HG03045 (cell line): Measurements from ENCODE around the gene EFTUD2.
"Not testable (repeated sequence)": the region's sequence is repeated elsewhere in the genome, so short reads cannot be mapped to it uniquely, and the experiment has no call there.

Experiments
- ATAC-seq: cut with Tn5 transposase; IDR thresholded peaks from one replicate; pipeline ENCODE4 v1.9.1; 2021; ENCODE audit warnings: mild to moderate bottlenecking, moderate library complexity; ENCODE audit not compliant: unreplicated experiment

EFTUD2 gene

GRCh38 chr17:44850025-44850424 lies 49.2 kb downstream of the EFTUD2 start:
- ATAC-seq = no peak

GRCh38 chr17:44848961-44849489 lies 50.2 kb downstream of the EFTUD2 start:
- ATAC-seq = no peak

- no peak for ATAC-seq
Measured at GRCh38 chr17:44848257-44848795, 50.9 kb downstream of the EFTUD2 start.

- no peak for ATAC-seq
Measured at GRCh38 chr17:44847586-44847985, 51.7 kb downstream of the EFTUD2 start, which contains the start of gene HIGD1B. HIGD1B (plus strand) TSS chr17:44847883; CDS start chr17:44848153, 270 bp downstream.

- no peak for ATAC-seq
Measured at GRCh38 chr17:44846206-44846605, 53.0 kb downstream of the EFTUD2 start.

- no peak for ATAC-seq
Measured at GRCh38 chr17:44844390-44844830, 54.8 kb downstream of the EFTUD2 start.

- ATAC-seq = no peak
Measured at GRCh38 chr17:44842748-44843147, 56.5 kb downstream of the EFTUD2 start.

- ATAC-seq = no peak
Measured at GRCh38 chr17:44840936-44841335, 58.3 kb downstream of the EFTUD2 start.

GRCh38 chr17:44840274-44840673 lies 59.0 kb downstream of the EFTUD2 start:
- ATAC-seq = no peak

GRCh38 chr17:44837196-44837595 lies 62.0 kb downstream of the EFTUD2 start:
- no peak for ATAC-seq

- ATAC-seq = no peak
Measured at GRCh38 chr17:44832805-44833204, 66.4 kb downstream of the EFTUD2 start.

GRCh38 chr17:44831371-44831770 lies 67.9 kb downstream of the EFTUD2 start:
- no peak for ATAC-seq

- no peak for ATAC-seq
Measured at GRCh38 chr17:44830359-44831288, 68.6 kb downstream of the EFTUD2 start.

- no peak for ATAC-seq
Measured at GRCh38 chr17:44829523-44830358, 69.5 kb downstream of the EFTUD2 start, which contains the start of gene GJC1. GJC1 (minus strand) TSS chr17:44830287; CDS start chr17:44805817, 24,470 bp downstream.

- ATAC-seq = no peak
Measured at GRCh38 chr17:44828919-44829522, 70.2 kb downstream of the EFTUD2 start.

GRCh38 chr17:44827863-44828262 lies 71.4 kb downstream of the EFTUD2 start:
- ATAC-seq = no peak

GRCh38 chr17:44826123-44826790 lies 73.0 kb downstream of the EFTUD2 start:
- ATAC-seq = no peak

GRCh38 chr17:44825236-44825635 lies 74.0 kb downstream of the EFTUD2 start:
- ATAC-seq = not testable (repeated sequence)

GRCh38 chr17:44820631-44821212 lies 78.5 kb downstream of the EFTUD2 start:
- no peak for ATAC-seq

- ATAC-seq = not testable (repeated sequence)
Measured at GRCh38 chr17:44818508-44818907, 80.7 kb downstream of the EFTUD2 start.
